Suprapubic skin (tissue), 3 donors: Measurements from ENCODE around the gene ASTN2.

Experiments used
- CTCF ChIP-seq, 2 donors: fragments of 200-600 bp in 1 of 2; fragments of 450-650 bp in 1 of 2; sonication (generic) in 1 of 2; IDR thresholded peaks; one replicate each; pipeline ENCODE4 v1.5.1; 2016 to 2019; ENCODE audit warnings: antibody characterized with exemption in 2 of 2, mild to moderate bottlenecking in 1 of 2, moderate library complexity in 1 of 2
- POLR2A ChIP-seq, 2 donors: fragments of 450-650 bp; IDR thresholded peaks; one replicate each; pipeline ENCODE4 v1.6.1; 2017; ENCODE audit warnings: antibody characterized with exemption in 2 of 2, mild to moderate bottlenecking in 2 of 2, moderate library complexity in 2 of 2

GRCh38 chr9:116925121-116925520 lies 489.7 kb downstream of the ASTN2 start:
- TF ChIP-seq CTCF (IDR thresholded peaks at IDR 0.05): no peak
- TF ChIP-seq POLR2A (IDR thresholded peaks at IDR 0.05): no peak
